HG02870 (cell line): Measurements from ENCODE around the gene NMUR2.

Source experiments
- ATAC-seq: cut with Tn5 transposase; IDR thresholded peaks from one replicate; pipeline ENCODE4 v1.9.1; 2021; ENCODE audit warnings: mild to moderate bottlenecking, moderate library complexity; ENCODE audit not compliant: unreplicated experiment

NMUR2 gene

GRCh38 chr5:152372875-152373274, 32.2 kb downstream of the NMUR2 start:
- no peak for ATAC-seq

DNA sequence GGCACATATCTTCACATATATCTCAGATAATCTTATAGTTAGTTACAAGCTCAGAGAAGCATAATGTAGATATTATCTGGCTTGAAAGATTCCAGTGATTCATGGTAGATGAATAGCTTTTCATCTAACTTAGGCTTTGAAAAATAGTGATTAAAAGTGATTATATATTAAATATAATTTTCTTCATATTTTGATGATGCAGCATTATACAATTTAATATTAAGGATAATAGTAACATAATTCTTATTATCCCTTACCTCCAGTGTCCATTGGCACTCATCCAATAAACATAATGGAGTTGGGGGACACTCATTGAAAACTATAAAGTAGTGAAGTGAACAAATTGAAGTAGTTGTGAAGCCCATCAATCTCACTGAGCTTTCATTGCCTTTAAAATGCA, 35.8 kb downstream of the NMUR2 start:
- no peak for ATAC-seq

DNA sequence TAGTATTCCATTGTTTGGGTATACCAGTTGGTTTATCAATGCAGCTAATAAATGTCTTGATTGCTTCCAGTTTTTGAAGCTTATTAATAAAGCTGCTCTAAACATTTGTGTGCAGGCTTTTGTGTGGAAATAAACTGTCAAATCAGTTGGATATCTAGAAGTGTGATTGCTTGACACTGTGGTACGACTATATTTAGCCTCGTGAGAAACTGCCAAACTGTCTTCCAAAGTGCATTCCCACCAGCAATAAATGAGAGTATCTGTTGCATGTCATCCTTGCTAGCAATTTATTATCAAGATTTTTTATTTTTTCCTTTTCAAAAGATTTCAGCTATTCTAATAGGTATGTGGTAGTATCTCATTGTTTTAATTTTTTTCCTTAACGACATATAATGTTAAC, 37.5 kb downstream of the NMUR2 start:
- no peak for ATAC-seq

DNA sequence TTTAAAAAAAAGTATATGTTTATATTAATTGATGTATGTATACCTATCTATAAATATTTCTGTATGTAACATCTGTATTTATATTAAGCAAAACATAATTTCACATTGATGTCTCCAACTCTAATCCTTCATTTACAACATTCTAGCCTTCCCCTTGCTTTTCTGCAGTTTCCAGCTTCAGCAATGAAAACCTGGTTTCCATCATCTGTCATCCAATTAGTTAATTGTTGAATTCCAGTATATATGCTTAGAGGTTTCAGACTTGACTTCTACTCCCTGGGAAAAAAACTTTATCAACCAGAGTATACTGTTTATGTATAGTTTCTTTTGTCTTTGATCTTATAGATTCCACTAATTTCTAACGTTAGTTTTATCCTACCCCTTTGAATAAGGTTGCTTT, 38.4 kb downstream of the NMUR2 start:
- no peak for ATAC-seq

DNA sequence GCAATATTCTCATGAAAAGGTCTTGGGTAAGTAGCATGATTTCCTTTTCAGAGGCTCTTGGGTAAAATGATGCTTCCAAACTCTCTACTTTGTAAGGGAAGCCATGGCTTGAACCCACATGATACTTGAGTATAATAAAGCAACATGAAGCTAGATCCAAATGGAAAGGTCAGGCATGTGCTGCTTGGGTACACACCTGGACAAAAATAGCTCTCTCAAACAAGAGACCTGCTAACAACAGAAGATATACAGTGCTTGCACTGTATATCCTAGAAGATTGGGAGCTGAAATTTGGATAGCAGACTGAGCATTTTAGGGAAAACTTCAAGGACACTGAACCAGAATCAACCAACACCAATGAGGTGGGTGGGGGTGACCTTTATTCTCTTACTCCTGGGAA, 40.2 kb downstream of the NMUR2 start:
- no peak for ATAC-seq

DNA sequence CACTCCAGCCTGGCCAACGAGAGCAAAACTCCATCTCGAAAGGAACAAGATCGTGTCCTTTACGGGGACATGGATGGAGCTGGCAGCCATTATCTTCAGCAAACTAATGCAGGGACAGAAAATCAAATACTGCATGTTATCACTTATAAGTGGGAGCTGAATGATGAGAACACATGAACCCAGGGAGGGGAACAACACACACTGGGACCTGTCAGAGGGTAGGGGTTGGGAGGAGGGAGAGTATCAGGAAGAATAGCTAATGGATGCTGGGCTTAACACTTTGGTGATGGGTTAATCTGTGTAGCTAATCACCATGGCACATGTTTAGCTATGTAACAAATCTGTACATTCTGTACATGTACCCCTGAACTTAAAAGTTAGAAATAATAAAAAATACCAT, 40.9 kb downstream of the NMUR2 start:
- ATAC-seq, result no peak

- no peak for ATAC-seq
These were observed 46.1 kb downstream of the NMUR2 start for GRCh38 chr5:152358861-152359568.

GRCh38 chr5:152356506-152356905, 48.6 kb downstream of the NMUR2 start:
- ATAC-seq, result no peak

- no peak for ATAC-seq
These were observed 50.0 kb downstream of the NMUR2 start for GRCh38 chr5:152355061-152355460.

- no peak for ATAC-seq
These were observed 52.1 kb downstream of the NMUR2 start for GRCh38 chr5:152353001-152353400.

DNA sequence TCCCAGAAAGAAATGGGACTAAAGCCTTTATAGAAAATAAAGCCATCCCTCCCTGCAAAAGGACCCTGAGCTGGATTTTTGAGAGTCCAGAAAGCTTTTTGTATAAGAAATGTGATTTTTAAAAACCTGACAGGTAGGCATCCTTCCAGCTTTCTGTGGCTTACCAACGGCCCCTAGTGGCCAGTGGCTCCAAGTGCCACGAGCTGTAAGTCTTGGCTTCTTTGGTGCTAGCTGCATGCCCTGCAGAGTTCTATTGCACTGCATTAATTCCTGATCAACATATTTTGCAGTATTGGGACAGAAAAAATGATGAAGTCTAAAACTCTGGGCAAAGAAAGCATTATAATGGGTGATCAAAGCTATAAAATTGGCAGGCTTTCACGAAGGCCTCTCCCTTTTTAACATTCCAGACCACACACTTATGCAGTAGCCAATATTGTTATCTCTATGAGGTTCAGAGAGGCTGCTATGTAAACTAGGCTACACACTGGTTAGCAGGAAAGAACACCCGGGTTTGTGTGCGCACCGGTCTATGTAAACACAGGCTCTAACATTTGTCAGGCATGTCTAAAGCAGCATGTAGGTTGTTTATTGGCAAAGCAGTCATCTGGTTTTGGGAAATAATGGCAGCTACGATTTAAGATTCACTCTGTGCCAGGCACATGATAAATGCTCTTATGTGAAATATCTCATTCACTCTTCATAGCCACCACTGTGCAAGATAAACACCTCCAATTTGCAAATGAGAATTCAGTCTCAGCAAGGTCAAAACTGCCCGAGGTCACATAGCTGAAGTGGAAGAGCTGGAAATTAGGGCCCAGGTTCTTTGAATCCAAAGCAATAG, 55.2 kb downstream of the NMUR2 start:
- ATAC-seq, result peak; percentile 72
